ENCODE measurements around the gene CCL2.

- TF ChIP-seq SP1 (IDR thresholded peaks at IDR 0.05): no peak
- no peak for TF ChIP-seq FOXM1 (IDR thresholded peaks at IDR 0.05; ENCODE audit: borderline replicate concordance)
- no peak for TF ChIP-seq CTBP1 (IDR thresholded peaks at IDR 0.05; ENCODE audit: borderline replicate concordance)
Observed at GRCh38 chr17:34305606-34306005, 50.5 kb downstream of the CCL2 start.
